ENCODE measurements around the gene ZNF324. TPM values are rescaled to one million over a fixed set of nuclear protein-coding genes. Genes with fewer than 3 reads are reported as not detected.
A peak's percentile ranks its signal among the peaks of the same experiment; 100 is the strongest.

Gene ZNF324
- polyA plus RNA-seq (2012; rRNA removed), result 5.6 and 6.0 TPM in 2 replicates
- 2.2 and 3.8 TPM in 2 replicates for polyA plus RNA-seq (2012; cell fraction: cytosol; rRNA removed)
- 11.5 and 12.0 TPM in 2 replicates for polyA plus RNA-seq (2012; cell fraction: nucleus; rRNA removed)

DNA sequence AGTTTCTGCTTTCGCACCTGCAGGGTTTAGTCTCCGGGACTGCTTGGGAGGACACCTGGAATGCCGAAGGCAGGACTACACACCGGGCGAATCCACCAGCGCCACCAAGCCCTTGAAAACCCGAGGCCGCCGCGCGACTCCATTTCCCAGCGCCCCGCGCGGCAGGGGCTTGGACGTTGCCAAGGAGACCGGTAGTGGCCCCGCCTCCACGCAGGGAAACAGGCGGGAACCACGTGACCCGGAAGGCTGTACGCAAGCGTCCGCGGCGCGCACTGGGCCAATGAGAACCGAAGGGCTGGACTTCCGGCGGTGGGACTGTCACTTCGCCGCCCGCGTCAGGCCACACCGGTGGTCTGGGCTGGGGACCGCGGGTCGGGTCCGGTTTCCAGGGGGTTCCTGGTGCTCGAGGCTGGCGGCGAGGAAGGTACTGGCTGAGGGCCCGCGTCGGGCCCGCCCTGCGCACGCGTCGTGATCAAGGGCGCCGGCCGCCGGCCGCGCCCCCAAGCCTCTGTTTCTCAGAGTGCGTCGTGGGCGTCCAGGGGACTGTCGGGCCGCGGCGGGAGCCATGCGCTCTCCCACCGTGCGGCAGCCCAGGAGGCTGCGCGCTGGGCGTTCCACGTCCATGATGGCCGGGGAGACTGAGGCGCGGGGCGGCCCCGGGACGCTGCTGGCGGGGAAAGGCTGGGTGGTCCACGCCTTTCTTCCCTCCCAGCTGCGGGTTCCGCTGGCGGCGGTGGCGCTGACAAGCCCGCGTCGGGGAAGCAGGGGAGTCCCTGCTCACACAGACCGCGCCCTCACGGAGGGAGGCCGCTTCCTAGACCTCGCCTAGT, at the start of gene ZNF324:
ZNF324 (plus strand) TSS at position 321 of the 830 bp plus-strand sequence. CDS start 2,106 bp downstream, outside the sequence.
- peaks cover 0 to 12% of the 10 kb centered on the region in 2 experiments; a peak in 1 of 4 replicates for H3K4me1 ChIP-seq (ENCODE audit: control insufficient read depth in 1 of 2, insufficient read depth in 2 of 2, low read depth in 1 of 2, low read length in 1 of 2)
- H3K4me2 ChIP-seq, result peak within 1 kb of the TSS; percentile 73
- peak within 1 kb of the TSS; percentile 48 to 72; a peak in 2 of 4 replicates for H3K27ac ChIP-seq (ENCODE audit: low read depth in 2 of 2, low read length in 1 of 2)
- H3K27me3 ChIP-seq (ENCODE audit: insufficient read depth), result no peaks in the 10 kb centered on the region
- H3K9ac ChIP-seq, result peak within 1 kb of the TSS; percentile 79
- 1% methylated on average over 15 of the region's 92 CpGs for WGBS (ENCODE audit: low lambda C conversion rate)
- H3K79me2 ChIP-seq (ENCODE audit: insufficient read depth), result peaks cover 25% of the 10 kb centered on the region
- peak within 1 kb of the TSS; percentile 90 for H2AFZ ChIP-seq (ENCODE audit: low read depth)
- no peaks in the 10 kb centered on the region for H3K9me3 ChIP-seq
- no peaks in the 10 kb centered on the region for H3K9me2 ChIP-seq
- ChIA-PET CTCF (no interaction called here), POLR2A (interaction anchor here (2.0 kb wide), 1 partner anchor 16 kb away, joined by 6 read pairs; the partner anchor contains the start of gene ZNF324B)
- peak; percentile 99 for DNase-seq
- peak within 1 kb of the TSS; percentile 82 to 86 for H3K4me3 ChIP-seq (ENCODE audit: low read depth in 2 of 2, low read length in 1 of 2)
- peaks cover 3% of the 10 kb centered on the region for H3F3A ChIP-seq (replicated peaks; ENCODE audit: insufficient read depth)
- TF ChIP-seq NRF1 (IDR thresholded peaks at IDR 0.05; ENCODE audit: low read depth, low read length) (peak; percentile 59), MEF2A (IDR thresholded peaks at IDR 0.05; ENCODE audit: borderline replicate concordance, low read depth) (no peak), MAX (IDR thresholded peaks at IDR 0.05; ENCODE audit: low read depth) (peak; percentile 45; the same call in 1 of the 2 replicates), TAF1 (IDR thresholded peaks at IDR 0.05; ENCODE audit: borderline replicate concordance, low read depth, low read length) (peak; percentile 61; the same call in 1 of the 2 replicates), ELF1 (IDR thresholded peaks at IDR 0.05) (peak; percentile 93), USF2 (IDR thresholded peaks at IDR 0.05; ENCODE audit: borderline replicate concordance, low read depth, low read length) (peak; percentile 78), SIN3A (IDR thresholded peaks at IDR 0.05; ENCODE audit: borderline replicate concordance, low read depth, low read length) (no peak), GABPA (IDR thresholded peaks at IDR 0.05; ENCODE audit: low read depth) (peak; percentile 80), USF1 (IDR thresholded peaks at IDR 0.05; ENCODE audit: borderline replicate concordance, low read depth) (peak; percentile 97), POLR2AphosphoS5 (IDR thresholded peaks at IDR 0.05; ENCODE audit: low read depth, low read length) (peak; percentile 82), MXI1 (IDR thresholded peaks at IDR 0.05; ENCODE audit: low read depth, low read length) (peak; percentile 93), PBX3 (IDR thresholded peaks at IDR 0.05) (no peak)
- peaks cover 13% of the 10 kb centered on the region; the same call in 1 of the 2 replicates for H4K20me1 ChIP-seq (ENCODE audit: insufficient read depth)
- H3K36me3 ChIP-seq (replicated peaks in 1 of 2; ENCODE audit: control insufficient read depth in 1 of 2, insufficient read depth in 2 of 2, low read length in 1 of 2), result peaks cover 0 to 20% of the 10 kb centered on the region in 2 experiments

DNA sequence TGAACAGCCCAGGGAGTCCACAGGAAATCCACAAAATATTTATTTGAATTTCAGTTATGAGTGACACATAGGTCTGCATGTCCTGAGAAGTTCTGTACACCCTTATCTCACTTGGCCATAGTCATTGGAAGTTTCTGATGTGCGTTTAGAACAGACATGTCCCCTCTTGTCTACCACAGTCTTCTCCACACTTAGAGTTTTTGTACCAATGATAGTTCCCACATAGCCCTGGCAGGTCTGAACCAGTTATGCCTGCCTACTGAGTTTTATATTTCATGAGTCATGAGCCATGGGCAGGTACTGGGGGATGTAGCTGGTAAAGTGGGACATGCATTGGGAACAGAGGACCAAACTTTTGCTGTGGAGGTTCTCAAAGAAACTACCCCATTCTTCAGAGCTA, 38.3 kb upstream of the ZNF324 start:
- no peak overlapping the region for H3K27ac ChIP-seq (ENCODE audit: low read depth in 2 of 2, low read length in 1 of 2)
- H3F3A ChIP-seq (replicated peaks; ENCODE audit: insufficient read depth), result no peaks in the 10 kb centered on the region
- ChIA-PET POLR2A (no interaction called here), CTCF (no interaction called here)
- H3K9me2 ChIP-seq, result no peaks in the 10 kb centered on the region
- no peaks in the 10 kb centered on the region for H3K79me2 ChIP-seq (ENCODE audit: insufficient read depth)
- H3K4me3 ChIP-seq (ENCODE audit: low read depth in 2 of 2, low read length in 1 of 2), result no peak overlapping the region
- no peak for DNase-seq
- no peak overlapping the region for H3K4me2 ChIP-seq
- no peaks in the 10 kb centered on the region for H3K4me1 ChIP-seq (ENCODE audit: control insufficient read depth in 1 of 2, insufficient read depth in 2 of 2, low read depth in 1 of 2, low read length in 1 of 2)
- H4K20me1 ChIP-seq (ENCODE audit: insufficient read depth), result no peaks in the 10 kb centered on the region
- 78% methylated on average over 1 of the region's 1 CpG for WGBS (ENCODE audit: low lambda C conversion rate)
- H3K9ac ChIP-seq, result no peak overlapping the region
- H3K36me3 ChIP-seq (replicated peaks in 1 of 2; ENCODE audit: control insufficient read depth in 1 of 2, insufficient read depth in 2 of 2, low read length in 1 of 2), result peaks cover 4 to 12% of the 10 kb centered on the region in 2 experiments
- peaks cover 11% of the 10 kb centered on the region; the same call in 1 of the 2 replicates for H3K9me3 ChIP-seq
- H2AFZ ChIP-seq (ENCODE audit: low read depth), result no peak overlapping the region
- H3K27me3 ChIP-seq (ENCODE audit: insufficient read depth), result no peaks in the 10 kb centered on the region
- TF ChIP-seq PBX3 (IDR thresholded peaks at IDR 0.05), result no peak
- no peak for TF ChIP-seq GABPA (IDR thresholded peaks at IDR 0.05; ENCODE audit: low read depth)
- TF ChIP-seq, protein P1, sequence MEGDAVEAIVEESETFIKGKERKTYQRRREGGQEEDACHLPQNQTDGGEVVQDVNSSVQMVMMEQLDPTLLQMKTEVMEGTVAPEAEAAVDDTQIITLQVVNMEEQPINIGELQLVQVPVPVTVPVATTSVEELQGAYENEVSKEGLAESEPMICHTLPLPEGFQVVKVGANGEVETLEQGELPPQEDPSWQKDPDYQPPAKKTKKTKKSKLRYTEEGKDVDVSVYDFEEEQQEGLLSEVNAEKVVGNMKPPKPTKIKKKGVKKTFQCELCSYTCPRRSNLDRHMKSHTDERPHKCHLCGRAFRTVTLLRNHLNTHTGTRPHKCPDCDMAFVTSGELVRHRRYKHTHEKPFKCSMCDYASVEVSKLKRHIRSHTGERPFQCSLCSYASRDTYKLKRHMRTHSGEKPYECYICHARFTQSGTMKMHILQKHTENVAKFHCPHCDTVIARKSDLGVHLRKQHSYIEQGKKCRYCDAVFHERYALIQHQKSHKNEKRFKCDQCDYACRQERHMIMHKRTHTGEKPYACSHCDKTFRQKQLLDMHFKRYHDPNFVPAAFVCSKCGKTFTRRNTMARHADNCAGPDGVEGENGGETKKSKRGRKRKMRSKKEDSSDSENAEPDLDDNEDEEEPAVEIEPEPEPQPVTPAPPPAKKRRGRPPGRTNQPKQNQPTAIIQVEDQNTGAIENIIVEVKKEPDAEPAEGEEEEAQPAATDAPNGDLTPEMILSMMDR (IDR thresholded peaks at IDR 0.05), result no peak
- TF ChIP-seq SIN3A (IDR thresholded peaks at IDR 0.05; ENCODE audit: borderline replicate concordance, low read depth, low read length), result no peak
- no peak for TF ChIP-seq RFX5 (IDR thresholded peaks at IDR 0.05; ENCODE audit: low read length)
- no peak for TF ChIP-seq CHD2 (IDR thresholded peaks at IDR 0.05; ENCODE audit: low read length, partially characterized antibody)
- no peak for TF ChIP-seq TEAD4 (IDR thresholded peaks at IDR 0.05; ENCODE audit: borderline replicate concordance, insufficient read depth)
- TF ChIP-seq RCOR1 (IDR thresholded peaks at IDR 0.05; ENCODE audit: low read length), result no peak
